Activated T-cell treated with anti-CD3 and anti-CD28 coated beads for 48 hours (primary cell): ENCODE data around the gene GPR61.

Experiments
- DNase-seq: peaks from one replicate; pipeline ENCODE4 v3.0.0-alpha.2; 2020; ENCODE audit warnings: low read depth

Gene GPR61

GRCh38 chr1:109508873-109509175 is 30.8 kb upstream of the GPR61 start:
- DNase-seq = no peak

DNA sequence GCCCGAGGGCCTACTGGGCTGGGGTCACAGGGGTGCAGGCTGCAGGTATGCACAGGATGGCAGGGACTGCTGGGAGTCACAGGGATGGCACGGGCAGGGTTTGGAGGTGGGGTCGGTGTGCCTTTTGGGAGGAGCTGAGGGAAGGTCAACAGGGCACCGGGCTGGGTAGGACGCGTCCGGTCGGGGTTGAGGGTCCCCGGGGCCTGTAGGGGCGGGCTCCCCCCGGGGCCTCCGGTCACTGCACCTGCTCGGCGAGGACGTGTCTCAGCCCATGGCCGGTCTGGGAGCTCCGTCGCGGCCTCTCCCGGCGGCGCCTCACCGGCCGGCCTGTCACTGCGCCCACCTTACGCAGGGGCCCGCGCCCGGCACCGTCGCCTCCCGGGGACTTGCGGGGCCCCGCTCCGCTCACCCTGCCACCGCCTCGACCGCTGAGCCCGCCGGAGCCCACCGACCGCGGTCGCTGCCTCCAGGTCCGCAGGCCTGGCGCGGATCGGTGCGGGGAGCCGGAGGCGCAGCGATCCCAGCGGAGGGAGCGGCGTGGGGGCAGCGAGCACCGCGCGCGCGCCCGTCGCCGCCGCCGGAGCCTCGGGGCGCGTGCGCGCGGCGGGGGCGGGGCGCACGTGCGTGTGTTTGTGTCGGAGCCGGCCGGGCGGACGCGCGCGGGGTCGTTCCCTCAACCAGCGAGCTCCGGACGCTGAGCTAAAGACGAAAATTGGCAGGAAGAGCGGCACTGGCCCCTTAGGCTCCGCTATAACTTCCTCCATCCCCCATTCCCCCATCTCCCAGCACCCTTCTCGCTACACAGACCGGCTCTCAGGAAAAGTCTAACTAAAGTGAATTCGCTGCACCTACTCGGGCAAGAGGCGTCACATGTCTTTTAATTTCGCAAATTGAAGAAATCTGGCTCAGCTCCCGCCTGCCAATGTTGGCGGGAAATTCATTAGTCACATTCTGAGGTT is 30.2 kb upstream of the GPR61 start, which contains the start of gene AMIGO1:
TSS of gene AMIGO1 (minus strand) at position 552 of the 959 bp plus-strand sequence. CDS start 815 bp downstream, outside the sequence.
- DNase-seq = peak; percentile 62

GRCh38 chr1:109513110-109513710 is 26.5 kb upstream of the GPR61 start:
- DNase-seq = no peak

- DNase-seq = no peak
These were observed 24.8 kb upstream of the GPR61 start for GRCh38 chr1:109514846-109515245.

GRCh38 chr1:109516872-109517271 is 22.8 kb upstream of the GPR61 start:
- no peak for DNase-seq

DNA sequence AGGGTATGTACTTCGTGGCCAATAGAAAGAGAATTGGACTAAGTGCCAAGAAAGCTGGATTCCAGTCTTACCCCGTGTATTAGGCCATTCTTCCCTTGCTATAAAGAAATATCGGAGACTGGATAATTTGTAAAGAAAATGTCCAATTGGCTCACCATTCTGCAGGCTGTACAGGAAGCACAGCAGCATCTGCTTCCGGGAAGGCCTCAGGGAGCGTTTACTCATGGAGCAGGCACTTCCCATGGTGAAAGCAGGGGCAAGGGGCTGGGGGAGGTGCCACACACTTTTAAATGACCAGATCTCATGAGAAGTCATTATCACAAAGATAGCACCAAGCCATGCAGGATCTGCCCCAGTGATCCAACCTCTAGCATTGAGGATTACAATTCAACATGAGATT is 22.3 kb upstream of the GPR61 start:
- DNase-seq = no peak

DNA sequence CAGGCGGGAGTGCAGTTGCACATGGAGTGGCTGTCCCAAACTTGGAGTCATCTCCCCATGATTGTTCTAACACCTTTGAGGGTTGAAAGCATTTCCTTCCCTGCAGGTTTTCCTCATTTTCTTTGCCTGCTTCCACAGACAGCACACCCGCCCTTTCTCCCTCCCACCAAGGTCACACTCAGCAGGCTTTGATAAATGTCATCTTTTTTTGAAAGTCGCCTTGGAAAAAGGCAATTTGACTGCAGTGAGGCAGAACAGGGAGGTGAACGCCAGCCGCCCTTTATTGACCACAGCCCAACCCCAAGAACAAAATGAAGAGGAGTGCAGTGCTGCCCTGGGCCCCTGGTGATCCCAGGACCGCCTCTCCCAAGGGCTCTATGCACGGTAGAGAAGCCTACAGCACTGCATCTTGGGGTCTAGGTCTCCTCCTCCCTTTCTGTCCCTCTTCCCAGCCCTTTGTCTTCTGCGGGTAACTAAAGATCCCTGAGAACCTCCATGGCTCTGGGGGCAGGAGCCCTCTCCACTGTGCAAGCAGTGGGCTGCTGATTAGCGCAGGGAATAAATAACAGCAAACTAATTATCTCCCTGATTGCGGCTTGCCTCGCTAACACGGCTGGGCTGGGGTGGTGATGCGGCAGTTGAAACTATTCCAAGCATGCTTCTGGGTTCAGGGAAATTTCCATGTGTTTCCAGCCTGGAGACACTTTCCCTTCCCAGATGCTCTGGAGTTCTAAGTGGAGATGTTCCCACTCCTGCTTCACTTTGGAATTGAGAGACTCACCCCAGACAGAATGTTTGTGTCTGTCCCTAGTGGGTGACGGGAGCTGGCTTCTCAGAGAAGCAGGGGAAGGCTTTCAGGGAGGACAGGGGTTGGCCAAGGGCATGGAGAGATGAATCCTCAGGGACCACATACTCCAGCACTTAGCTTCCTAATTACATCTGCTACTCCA is 18.4 kb upstream of the GPR61 start:
- DNase-seq = no peak

DNA sequence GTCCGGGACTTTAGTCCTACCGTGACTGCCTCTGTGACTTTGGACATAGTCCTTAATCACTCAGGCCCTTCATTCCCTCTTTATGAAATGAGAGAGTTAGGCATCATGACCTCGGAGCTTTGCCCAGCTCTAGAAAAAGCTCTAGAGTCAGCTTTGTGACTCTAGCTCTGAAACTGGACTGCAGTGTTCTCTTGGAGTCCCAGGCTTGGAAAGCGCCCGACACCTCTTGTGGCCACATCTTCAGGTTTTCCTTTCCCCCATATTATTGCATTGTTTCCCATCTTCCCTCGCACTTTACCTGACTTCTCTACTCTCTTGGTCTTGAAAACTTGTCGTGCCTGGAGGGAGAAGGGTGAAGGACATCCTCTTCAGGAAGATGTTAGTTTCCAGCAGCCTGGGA is 17.6 kb upstream of the GPR61 start:
- no peak for DNase-seq

DNA sequence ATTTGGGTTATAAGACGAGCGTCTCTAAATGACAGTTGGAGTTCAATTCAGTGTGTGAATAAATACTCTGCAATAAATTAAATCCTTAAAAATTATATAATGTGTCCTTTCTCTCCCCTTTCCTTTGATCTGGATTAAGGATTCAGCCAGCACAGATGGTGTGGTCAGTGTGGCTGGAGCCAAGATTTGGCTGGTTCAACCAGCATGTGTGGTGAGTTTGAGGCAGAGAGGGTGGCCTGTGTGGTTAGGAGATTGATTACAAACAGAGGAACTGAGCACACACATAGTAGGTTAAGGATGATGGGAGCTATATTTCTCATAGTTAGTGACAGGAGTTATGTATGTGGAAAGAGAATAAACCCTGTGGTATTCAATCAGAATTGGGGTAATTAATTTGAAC is 16.0 kb upstream of the GPR61 start:
- DNase-seq = no peak

- no peak for DNase-seq
These were observed 12.4 kb upstream of the GPR61 start for GRCh38 chr1:109527098-109527811.

DNA sequence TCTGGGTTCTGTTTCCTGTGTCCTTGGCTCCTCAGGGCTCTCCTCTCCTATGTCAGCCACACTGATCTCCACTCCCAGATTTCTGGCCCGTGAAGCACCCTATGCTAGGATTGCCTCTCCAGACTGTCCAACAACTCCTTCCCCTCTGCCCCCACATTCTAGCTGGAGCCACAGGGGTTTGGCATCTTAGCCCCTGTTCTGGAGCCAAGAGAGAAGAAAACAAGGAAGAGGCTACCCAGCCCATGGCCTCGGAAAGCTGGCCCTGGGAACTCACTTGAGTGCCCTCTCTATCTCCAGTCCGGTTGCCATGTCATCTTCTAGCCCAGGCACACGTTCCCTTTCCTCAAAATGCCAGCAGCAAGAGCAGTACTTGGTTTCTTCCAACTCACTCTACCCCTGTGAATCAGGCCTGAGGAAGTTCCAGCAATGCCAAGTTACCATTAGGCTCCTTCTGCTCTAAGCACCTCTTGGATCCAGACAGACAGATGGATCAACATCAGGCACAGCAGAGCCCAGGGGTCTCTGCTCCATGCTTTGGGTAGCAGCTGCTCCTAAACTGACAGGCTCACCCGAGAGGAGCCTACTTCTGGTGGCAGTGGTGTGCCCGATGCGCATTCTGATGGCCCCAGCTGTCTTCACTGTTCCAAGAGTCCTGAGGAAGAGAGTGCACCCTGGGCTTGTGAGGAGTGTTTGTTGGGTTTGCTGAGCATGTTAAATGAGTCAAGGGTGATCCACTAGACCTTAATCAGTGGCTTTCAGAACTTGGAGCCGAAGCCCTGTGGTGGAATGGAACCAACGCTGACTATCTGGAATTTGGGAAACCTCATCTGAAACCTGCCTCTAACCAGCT is 11.6 kb upstream of the GPR61 start:
- DNase-seq = no peak

DNA sequence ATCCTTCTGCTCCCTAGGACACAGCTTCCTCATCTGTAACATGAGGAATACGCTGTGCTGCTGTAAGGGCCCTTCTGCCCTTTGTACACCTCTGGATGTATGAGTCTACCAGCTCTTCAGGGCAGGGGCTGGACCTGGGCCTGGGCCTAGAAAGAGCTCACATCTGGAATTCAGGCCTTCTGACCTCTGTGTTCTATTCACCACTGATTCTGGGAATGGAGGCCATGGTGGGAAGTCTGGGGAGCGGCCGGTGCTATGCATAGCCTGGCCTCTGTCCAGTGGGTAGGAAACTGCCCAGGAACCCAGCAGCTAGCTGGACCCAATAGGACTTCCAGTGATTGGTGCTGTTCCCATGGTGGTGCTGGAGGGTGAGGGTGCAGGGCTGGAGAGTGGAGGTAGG is 11.0 kb upstream of the GPR61 start:
- DNase-seq = no peak

DNA sequence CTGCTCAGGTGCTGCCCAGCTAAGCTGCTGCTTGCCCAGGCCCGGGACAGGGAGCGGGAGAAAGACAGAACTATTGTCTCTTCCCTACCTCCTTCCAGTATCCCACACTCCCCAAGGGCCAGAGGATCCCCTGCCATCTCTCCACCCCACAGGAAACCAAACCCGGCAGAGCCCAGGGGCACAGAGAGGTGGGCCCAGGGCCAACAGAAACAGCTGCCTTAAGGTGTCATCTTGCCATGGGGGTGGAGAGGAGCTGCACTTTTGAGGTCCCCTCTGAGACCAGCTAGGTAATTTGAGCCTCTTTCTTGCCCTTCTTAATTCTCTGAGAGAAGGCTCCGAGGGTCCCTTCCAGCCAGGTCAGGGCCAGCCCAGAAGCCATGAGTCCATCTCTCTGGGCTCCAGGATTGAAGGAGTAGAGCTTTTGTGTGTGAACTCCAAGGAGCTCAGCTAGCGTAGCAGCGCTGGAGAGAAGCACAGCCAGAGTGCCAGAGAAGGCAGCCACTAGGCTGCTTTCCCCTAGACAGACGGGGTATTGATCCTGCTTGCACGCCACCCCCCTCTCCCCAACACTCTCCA is 9.7 kb upstream of the GPR61 start:
- DNase-seq = no peak

GRCh38 chr1:109530457-109531087 is 9.1 kb upstream of the GPR61 start:
- DNase-seq = no peak

DNA sequence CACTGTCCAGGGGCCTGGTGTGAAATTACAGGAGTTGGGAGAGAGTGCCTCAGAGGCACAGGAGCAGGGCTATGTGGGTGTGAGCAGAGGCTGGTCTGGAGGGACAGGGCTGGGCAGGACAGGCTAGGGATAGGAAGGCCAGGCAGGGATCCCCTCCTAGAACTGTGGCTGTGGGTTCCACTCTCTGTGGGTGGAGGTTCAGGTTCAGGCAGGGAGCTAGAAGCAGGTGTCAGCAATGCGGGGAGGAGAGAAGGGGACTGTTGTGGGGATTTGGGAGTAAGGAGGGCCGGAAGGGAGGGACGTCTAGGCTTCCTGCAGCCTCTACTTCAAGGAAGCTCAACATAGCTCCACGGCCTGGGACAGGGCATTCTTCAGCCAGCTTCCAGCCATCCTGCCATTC is 8.3 kb upstream of the GPR61 start:
- no peak for DNase-seq

GRCh38 chr1:109531826-109532364 is 7.8 kb upstream of the GPR61 start:
- DNase-seq = no peak

DNA sequence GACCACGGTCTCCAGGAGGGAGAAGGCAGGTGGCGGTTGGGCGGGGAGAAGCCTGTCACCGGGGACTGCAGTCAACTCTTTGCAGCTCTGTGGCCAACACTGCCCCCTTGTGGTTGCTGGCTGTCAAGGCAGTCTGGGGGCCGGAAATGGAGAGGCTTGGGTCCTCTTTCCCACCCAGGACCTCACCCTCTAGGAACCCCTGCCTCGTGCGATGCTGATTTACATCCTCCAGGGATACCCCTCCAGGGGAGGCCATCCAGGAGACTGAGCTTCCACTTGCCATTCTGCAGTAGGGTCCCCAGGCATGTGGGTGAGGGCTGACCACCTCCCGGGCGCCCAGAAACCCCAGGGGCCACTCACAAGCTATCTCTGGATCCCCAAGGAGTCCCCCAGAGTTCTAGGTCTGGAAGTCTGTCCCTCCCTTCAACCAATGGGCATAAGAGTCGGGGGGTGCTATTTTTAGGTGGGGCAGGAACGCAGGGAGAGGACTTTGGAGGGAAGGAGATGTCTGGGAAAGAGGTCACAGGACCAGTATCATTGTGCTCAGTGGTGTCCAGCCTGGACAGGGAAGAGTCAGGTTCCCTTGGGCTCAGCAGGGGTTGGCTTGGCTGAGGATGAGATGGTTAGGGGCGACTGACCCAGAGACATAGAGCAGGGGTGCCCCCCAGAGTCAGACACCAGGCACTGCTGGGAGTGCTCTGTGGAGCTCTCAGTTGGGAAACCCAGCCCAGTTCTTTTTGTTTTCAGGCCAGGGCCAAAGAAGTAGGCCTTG is 7.1 kb upstream of the GPR61 start:
- peak; percentile 86 for DNase-seq

DNA sequence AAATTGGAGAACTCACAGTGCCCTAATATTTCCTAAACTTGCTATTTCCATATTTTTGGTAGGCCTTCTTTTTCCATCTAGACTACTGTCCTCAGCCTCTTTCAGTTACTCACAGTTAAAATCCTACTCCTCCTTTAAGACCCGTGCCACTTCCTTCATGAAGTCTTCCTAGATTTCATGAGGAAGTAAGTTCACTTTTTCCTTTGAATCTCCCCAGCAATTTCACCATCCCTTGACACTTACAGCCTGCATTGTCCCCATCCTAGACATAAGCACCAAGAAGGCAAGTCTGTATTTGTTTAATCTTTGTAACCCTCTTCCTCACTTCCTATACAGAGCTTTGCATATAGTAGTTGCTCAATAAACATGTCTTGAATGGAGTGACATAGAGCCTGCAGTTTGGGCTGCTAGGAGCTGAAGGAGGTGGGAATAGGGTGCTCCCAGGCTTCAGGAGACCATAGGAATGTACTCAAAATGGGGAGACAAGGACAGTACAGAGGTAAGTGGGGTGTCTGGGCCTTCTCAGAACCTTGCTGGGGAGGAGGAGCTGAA is 5.3 kb upstream of the GPR61 start:
- no peak for DNase-seq

DNA sequence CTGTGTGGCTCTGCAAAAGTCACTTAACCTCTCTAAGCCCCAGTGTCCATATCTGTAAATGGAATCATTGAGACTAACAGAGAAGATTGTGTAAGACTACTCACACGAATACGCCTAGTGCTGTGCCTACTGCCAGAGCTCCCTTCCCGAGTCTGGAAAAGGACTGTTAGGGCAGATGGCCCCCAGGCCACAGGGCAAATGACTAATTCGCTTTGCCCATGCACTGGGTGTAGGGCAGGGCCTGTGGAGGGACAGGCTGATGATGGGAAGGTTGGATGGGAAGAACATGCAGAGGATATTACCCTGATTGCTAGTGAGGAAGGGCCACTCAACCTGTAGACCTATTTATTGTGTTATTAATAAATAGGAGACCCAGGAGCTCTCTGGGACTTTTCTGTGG is 4.2 kb upstream of the GPR61 start:
- no peak for DNase-seq
